ENCODE measurements around the gene SYCE3.

Gene SYCE3

DNA sequence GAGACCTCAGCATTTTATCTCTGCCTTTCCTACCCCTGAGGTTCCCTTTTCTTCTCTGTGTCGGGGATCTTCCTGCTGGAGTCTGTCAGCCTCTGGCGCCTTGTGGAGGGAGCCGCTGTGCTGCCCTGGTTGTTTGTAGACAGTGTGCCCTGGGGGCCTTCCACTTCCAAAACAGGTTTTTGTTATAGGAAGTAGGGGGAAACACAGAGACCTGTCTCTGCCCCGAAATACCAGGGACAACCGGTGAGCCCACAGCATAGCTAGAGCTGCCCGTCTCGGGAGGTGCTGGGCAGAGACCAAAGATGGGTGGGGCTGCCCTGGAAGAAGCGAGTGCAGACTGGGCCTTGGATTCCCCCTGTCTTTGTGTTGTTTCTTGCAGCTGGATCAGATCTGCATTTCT is 46.7 kb downstream of the SYCE3 start:
- no peak for DNase-seq

DNA sequence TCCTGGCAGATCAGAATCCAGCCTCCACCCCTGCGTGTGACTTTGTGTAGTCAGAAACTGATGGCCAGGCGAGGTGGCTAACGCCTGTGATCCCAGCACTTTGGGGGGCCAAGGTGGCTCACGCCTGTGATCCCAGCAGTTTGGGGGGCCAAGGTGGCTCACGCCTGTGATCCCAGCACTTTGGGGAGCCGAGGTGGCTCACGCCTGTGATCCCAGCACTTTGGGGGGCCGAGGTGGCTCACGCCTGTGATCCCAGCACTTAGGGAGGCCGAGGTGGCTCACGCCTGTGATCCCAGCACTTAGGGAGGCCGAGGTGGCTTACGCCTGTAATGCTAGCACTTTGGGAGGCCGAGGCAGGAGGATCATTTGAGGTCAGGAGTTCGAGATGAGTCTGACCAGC is 49.5 kb downstream of the SYCE3 start:
- no peak for DNase-seq

GRCh38 chr22:50508897-50509296 is 53.8 kb downstream of the SYCE3 start:
- DNase-seq = no peak

- peak; percentile 97 for DNase-seq
Measured at GRCh38 chr22:50507991-50508884, 54.5 kb downstream of the SYCE3 start, which contains the start of gene NCAPH2. TSS of gene NCAPH2 (plus strand) at chr22:50508224. CDS start at chr22:50508338, 114 bp downstream.

- peak; percentile 93 for DNase-seq
Measured at GRCh38 chr22:50507421-50507990, 55.2 kb downstream of the SYCE3 start, which contains the start of gene LMF2. TSS of gene LMF2 (minus strand) at chr22:50507702. CDS start at chr22:50507675, 27 bp downstream.

- no peak for DNase-seq
Measured at GRCh38 chr22:50506611-50507420, 55.9 kb downstream of the SYCE3 start.

DNA sequence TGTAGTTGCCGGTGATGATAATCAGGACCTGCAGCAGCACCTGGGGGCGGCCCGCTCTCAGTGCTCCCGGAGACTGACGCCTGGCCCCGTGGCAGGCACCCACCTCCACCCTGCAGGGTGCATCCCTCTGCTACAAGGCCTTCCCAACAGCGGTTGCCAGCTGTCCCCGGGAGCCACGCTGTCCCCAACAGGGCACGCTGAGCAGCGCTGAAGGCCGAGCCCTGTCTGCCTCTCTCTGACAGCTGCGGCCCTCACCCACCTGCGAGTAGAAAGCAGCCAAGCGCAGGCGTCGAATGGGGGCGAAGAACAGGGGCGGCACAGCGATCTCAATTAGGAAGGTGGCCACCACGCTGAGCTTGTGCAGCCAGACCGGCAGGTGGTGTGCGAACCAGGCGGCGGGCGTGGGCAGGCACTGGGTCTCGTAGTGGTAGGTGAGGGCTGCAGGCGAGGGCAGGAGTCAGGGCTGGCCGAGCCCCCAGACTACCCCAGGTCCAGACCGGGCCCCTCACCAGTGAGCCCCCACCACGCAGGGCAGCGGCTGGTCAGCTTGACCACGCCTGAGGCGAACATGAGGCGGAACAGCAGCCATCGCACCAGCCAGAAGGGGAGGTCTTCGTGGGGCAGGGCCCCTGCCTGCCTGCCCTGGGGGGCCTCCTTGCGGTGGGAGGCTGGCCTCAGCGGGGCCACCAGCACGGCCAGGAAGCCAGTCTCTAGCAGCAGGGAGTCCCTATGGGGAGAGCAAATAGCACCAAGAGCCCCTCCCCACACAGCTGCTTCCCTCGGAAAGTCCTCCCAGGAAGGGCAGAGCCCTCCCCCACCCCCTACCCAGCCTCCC is 56.7 kb downstream of the SYCE3 start:
- DNase-seq = no peak

DNA sequence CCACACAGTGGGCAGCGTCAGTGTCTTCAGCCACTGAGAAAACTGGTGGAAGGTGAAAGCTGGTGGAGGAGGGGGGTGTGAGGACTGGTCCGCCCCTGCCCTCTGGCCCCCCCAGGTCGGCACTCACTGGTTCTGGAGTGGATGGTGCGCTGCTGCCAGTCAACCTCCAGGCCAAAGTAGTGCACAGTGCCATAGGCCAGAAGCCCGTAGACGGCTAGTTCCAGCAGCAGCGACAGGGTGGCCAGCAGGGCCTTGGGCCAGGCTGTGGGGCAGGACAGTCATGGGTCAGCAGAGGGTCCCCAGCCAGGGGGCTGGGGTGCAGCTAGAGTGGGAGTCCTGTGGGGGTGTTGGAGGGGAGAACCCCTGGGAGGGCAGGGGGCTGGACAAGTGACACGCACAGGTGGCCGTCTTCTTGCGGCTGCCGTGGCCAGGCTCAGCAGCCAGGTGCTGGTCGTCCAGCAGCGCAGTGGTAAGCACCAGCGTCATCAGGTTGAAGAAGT is 57.4 kb downstream of the SYCE3 start:
- DNase-seq = no peak

DNA sequence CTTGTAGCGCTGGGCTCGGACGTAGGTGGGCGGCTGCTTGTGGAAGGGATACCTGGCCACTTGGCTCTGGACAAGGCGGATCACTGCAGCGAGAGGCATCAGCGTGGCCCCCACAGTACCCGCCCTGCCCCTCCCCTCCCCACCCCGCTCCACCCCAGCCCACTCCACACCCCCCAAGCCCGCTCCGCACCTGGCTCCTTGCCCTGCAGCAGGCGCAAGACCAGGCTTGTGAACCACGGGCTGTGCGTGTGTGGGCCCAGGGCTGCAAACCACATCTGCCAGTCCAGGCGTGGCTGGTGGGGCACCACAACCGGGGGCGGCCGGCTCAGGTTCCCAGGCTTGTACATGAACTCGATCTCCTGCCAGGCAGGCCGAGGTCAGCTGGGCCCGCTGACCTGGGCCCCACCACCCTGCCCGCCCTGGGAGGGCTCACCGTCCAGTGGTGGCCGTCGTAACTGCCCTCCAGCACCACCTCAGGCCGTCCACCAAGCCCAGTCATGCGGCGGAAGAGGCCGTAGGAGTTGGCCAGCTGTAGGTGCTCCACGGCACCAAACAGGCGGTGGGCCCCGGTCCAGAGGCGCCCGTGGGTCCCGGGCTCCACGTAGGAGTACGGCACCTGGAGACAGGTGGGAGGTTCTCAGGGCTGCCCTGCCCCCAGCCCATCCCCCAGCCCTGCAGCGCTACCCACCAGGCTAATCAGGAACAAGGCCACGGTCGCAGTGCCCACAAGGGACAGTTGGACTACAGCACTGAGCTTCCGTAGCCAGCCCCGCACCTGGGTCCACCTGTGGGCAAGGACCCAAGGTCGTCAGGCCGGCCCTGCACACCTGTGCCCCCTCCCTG is 58.1 kb downstream of the SYCE3 start:
- DNase-seq = no peak

- no peak for DNase-seq
Measured at GRCh38 chr22:50503475-50504145, 59.1 kb downstream of the SYCE3 start.

- DNase-seq = no peak
Measured at GRCh38 chr22:50502628-50503474, 59.9 kb downstream of the SYCE3 start.

GRCh38 chr22:50502096-50502495 is 60.6 kb downstream of the SYCE3 start:
- DNase-seq = no peak
